ENCODE data around the gene ARHGEF10L. TPM values are rescaled to one million over a fixed set of nuclear protein-coding genes. Genes with fewer than 3 reads are reported as not detected.

Gene ARHGEF10L
- total RNA-seq, 2 donors from 2014 or later, result 226 to 301 TPM

DNA sequence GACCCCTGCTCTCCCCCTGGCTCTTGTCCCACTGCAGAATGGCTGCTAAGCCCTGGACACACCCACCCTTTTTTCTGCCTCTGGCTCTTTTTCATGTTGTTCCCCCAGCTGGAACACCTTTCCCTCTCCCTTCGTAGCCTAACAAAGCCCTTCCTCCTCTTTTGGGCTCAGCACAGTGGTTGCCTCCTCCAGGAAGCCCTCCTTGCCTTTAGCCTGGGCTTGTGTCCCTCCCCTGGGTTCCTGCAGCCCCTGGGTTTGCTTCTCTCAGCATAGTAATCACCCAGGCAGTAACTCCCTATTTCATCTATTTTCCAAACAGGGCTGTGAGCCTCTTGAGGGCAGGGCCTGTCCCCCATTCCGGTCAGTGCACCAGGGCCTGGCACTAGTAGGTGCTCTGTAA, 195.8 kb downstream of the ARHGEF10L start:
- Histone ChIP-seq H3K4me3 (no peak overlapping the region), H3K9me3 (no peaks in the 10 kb centered on the region), H3K27ac (no peak overlapping the region), H3K27me3 (replicated peaks; ENCODE audit: insufficient read depth) (no peaks in the 10 kb centered on the region), H3K4me1 (ENCODE audit: control insufficient read depth in 1 of 2, low read depth in 2 of 2) (no peaks in the 10 kb centered on the region), H3K36me3 (no peaks in the 10 kb centered on the region)
- ATAC-seq (ENCODE audit: insufficient number of reproducible peaks, low FRiP score, low read depth) (no peak), DNase-seq (ENCODE audit: low spot score) (no peak)
- TF ChIP-seq, protein P1, sequence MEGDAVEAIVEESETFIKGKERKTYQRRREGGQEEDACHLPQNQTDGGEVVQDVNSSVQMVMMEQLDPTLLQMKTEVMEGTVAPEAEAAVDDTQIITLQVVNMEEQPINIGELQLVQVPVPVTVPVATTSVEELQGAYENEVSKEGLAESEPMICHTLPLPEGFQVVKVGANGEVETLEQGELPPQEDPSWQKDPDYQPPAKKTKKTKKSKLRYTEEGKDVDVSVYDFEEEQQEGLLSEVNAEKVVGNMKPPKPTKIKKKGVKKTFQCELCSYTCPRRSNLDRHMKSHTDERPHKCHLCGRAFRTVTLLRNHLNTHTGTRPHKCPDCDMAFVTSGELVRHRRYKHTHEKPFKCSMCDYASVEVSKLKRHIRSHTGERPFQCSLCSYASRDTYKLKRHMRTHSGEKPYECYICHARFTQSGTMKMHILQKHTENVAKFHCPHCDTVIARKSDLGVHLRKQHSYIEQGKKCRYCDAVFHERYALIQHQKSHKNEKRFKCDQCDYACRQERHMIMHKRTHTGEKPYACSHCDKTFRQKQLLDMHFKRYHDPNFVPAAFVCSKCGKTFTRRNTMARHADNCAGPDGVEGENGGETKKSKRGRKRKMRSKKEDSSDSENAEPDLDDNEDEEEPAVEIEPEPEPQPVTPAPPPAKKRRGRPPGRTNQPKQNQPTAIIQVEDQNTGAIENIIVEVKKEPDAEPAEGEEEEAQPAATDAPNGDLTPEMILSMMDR (IDR thresholded peaks at IDR 0.05), result no peak

GRCh38 chr1:17735793-17736192, 196.3 kb downstream of the ARHGEF10L start:
- TF ChIP-seq, protein P1 (IDR thresholded peaks at IDR 0.05), result no peak
- ATAC-seq (ENCODE audit: insufficient number of reproducible peaks, low FRiP score, low read depth) (no peak), DNase-seq (ENCODE audit: low spot score) (no peak)
- no peak overlapping the region for H3K4me3 ChIP-seq
- no peaks in the 10 kb centered on the region for H3K4me1 ChIP-seq (ENCODE audit: control insufficient read depth in 1 of 2, low read depth in 2 of 2)
- H3K27ac ChIP-seq, result no peak overlapping the region
- H3K27me3 ChIP-seq (replicated peaks; ENCODE audit: insufficient read depth), result no peaks in the 10 kb centered on the region
- no peaks in the 10 kb centered on the region for H3K36me3 ChIP-seq
- no peaks in the 10 kb centered on the region for H3K9me3 ChIP-seq

GRCh38 chr1:17736625-17737024, 197.1 kb downstream of the ARHGEF10L start:
- TF ChIP-seq, protein P1 (IDR thresholded peaks at IDR 0.05), result no peak
- no peak for ATAC-seq (ENCODE audit: insufficient number of reproducible peaks, low FRiP score, low read depth)
- no peaks in the 10 kb centered on the region for H3K9me3 ChIP-seq
- DNase-seq (ENCODE audit: low spot score), result no peak
- no peak overlapping the region for H3K4me3 ChIP-seq
- no peaks in the 10 kb centered on the region for H3K36me3 ChIP-seq
- no peak overlapping the region for H3K27ac ChIP-seq
- no peaks in the 10 kb centered on the region for H3K27me3 ChIP-seq (replicated peaks; ENCODE audit: insufficient read depth)
- H3K4me1 ChIP-seq (ENCODE audit: control insufficient read depth in 1 of 2, low read depth in 2 of 2), result no peaks in the 10 kb centered on the region

GRCh38 chr1:17739050-17739449, 199.6 kb downstream of the ARHGEF10L start:
- Histone ChIP-seq H3K36me3 (no peaks in the 10 kb centered on the region), H3K27me3 (replicated peaks; ENCODE audit: insufficient read depth) (no peaks in the 10 kb centered on the region), H3K9me3 (no peaks in the 10 kb centered on the region), H3K27ac (no peak overlapping the region), H3K4me1 (ENCODE audit: control insufficient read depth in 1 of 2, low read depth in 2 of 2) (no peaks in the 10 kb centered on the region), H3K4me3 (no peak overlapping the region)
- TF ChIP-seq, protein P1 (IDR thresholded peaks at IDR 0.05), result no peak
- ATAC-seq (ENCODE audit: insufficient number of reproducible peaks, low FRiP score, low read depth) (no peak), DNase-seq (ENCODE audit: low spot score) (no peak)

DNA sequence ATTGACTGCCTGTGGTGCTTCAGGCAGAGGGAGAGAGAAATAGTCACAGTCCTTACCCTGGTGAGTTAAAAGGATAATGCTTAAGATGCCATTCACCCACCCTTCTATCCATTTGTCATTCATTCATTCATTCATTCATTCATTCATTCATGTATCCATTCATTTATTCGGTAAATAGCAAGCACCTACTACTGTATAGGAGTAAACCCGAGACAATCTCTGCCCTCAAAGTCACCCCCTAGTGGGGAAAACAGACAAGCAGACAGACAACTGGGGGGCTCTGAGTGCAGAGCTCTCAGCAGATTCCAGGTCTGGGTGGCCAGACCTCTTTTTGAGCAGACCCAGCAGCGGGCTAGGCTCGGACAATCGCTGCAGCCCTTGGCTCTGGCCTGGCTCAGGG, 201.6 kb downstream of the ARHGEF10L start:
- Histone ChIP-seq H3K27me3 (replicated peaks; ENCODE audit: insufficient read depth) (no peaks in the 10 kb centered on the region), H3K4me3 (no peak overlapping the region), H3K27ac (no peak overlapping the region), H3K9me3 (no peaks in the 10 kb centered on the region), H3K36me3 (no peaks in the 10 kb centered on the region), H3K4me1 (ENCODE audit: control insufficient read depth in 1 of 2, low read depth in 2 of 2) (no peaks in the 10 kb centered on the region)
- ATAC-seq (ENCODE audit: insufficient number of reproducible peaks, low FRiP score, low read depth) (no peak), DNase-seq (ENCODE audit: low spot score) (no peak)
- TF ChIP-seq, protein P1 (IDR thresholded peaks at IDR 0.05), result no peak

All from thoracic aorta (tissue), 2 donors.